Endothelial cell of umbilical vein (primary cell): Measurements from ENCODE around the gene GRID1. TPM values are rescaled to one million over a fixed set of nuclear protein-coding genes. Genes with fewer than 3 reads are reported as not detected.

Source experiments
- BruUV-seq: library from RNA; stranded (reverse); fragments of 400-500 nt; replicated peaks from 2 replicates; lab custom pipeline; 2021; lab: Mats Ljungman, UMichigan
- CTCF ChIA-PET: fragments of 300-600, 350-600 bp; sonication (Branson Sonifier 250); formaldehyde crosslinking; loops from one replicate; lab custom pipeline; 2021; ENCODE audit warnings: antibody characterized with exemption, inconsistent platforms; lab: Charles Lee
- POLR2A ChIA-PET: fragments of 300-600, 350-600 bp; sonication (Branson Sonifier 250); formaldehyde crosslinking; loops from one replicate; lab custom pipeline; 2021; ENCODE audit warnings: antibody characterized with exemption, inconsistent platforms; lab: Charles Lee
- DNase-seq: peaks from one replicate; pipeline ENCODE4 v3.0.0-alpha.2; 2011; ENCODE audit warnings: low read depth, low spot score
- FAIRE-seq: peaks from 2 replicates; lab custom pipeline; 2011; peaks lifted over from hg19 to GRCh38; lab: Jason Lieb, UNC
- H2AFZ ChIP-seq: 2 replicates; pipeline ENCODE4 v1.6.0; 2012; ENCODE audit warnings: low read depth, low read length, control low read depth, inconsistent platforms
- H3K27ac ChIP-seq: 2 replicates; pipeline ENCODE4 v1.5.1; 2011; ENCODE audit warnings: low read depth, mild to moderate bottlenecking, control low read depth, low read length, moderate library complexity; ENCODE audit not compliant: insufficient read depth
- H3K27me3 ChIP-seq, 2 experiments: 2 replicates each; pipeline versions ENCODE4 v1.6.0 to v1.6.1; 2011; ENCODE audit warnings: low read length in 2 of 2, mixed read lengths in 1 of 2; ENCODE audit not compliant: control insufficient read depth in 2 of 2, insufficient read depth in 2 of 2
- H3K36me3 ChIP-seq, 2 experiments: 2 replicates in 1 of 2; 3 replicates in 1 of 2; pipeline ENCODE4 v1.5.1; 2011; ENCODE audit warnings: low read length in 2 of 2, mild to moderate bottlenecking in 1 of 2, moderate library complexity in 1 of 2; ENCODE audit not compliant: control insufficient read depth in 2 of 2, insufficient read depth in 2 of 2; ENCODE audit errors: extremely low read depth in 1 of 2
- H3K4me1 ChIP-seq: 3 replicates; pipeline ENCODE4 v1.5.1; 2011; ENCODE audit warnings: mild to moderate bottlenecking, low read length; ENCODE audit not compliant: control insufficient read depth, insufficient read depth; ENCODE audit errors: extremely low read depth
- H3K4me2 ChIP-seq: 2 replicates; pipeline ENCODE4 v1.6.1; 2011; ENCODE audit warnings: low read length, control low read depth, mixed read lengths; ENCODE audit not compliant: insufficient read depth
- H3K4me3 ChIP-seq, 3 experiments: fragments of 200-600 bp in 1 of 3; sonication (generic), shearing (Covaris generic) in 1 of 3; replicated peaks in 1 of 3; 2 replicates each; pipeline ENCODE4 v1.5.1; 2011 to 2016; ENCODE audit warnings: control low read depth in 3 of 3, low read length in 3 of 3, mild to moderate bottlenecking in 2 of 3, inconsistent platforms in 1 of 3, low read depth in 1 of 3, moderate library complexity in 1 of 3; ENCODE audit not compliant: insufficient read depth in 1 of 3
- H3K79me2 ChIP-seq: 2 replicates; pipeline ENCODE4 v1.6.0; 2012; ENCODE audit warnings: low read length, inconsistent platforms; ENCODE audit not compliant: control insufficient read depth, insufficient read depth
- H3K9ac ChIP-seq: replicated peaks from 2 replicates; pipeline ENCODE3; 2011; ENCODE audit warnings: low read length, control low read depth; ENCODE audit not compliant: insufficient read depth; ENCODE audit errors: extremely low read depth
- H3K9me1 ChIP-seq: replicated peaks from 3 replicates; pipeline ENCODE4 v1.6.0; 2011; ENCODE audit warnings: mild to moderate bottlenecking, low read length; ENCODE audit not compliant: control insufficient read depth, insufficient read depth; ENCODE audit errors: extremely low read depth
- H3K9me3 ChIP-seq: replicated peaks from 2 replicates; pipeline ENCODE4 v1.5.1; 2012; ENCODE audit warnings: low read length, inconsistent platforms; ENCODE audit not compliant: control insufficient read depth, insufficient read depth
- H4K20me1 ChIP-seq: replicated peaks from 2 replicates; pipeline ENCODE3; 2011; ENCODE audit warnings: mild to moderate bottlenecking, low read length; ENCODE audit not compliant: control insufficient read depth, insufficient read depth; ENCODE audit errors: extremely low read depth
- EZH2 ChIP-seq: IDR thresholded peaks from 2 replicates; pipeline ENCODE4 v1.6.1; 2012; ENCODE audit warnings: borderline replicate concordance, low read depth, mild to moderate bottlenecking, moderate library complexity, low read length, inconsistent platforms; ENCODE audit not compliant: severe bottlenecking
- FOS ChIP-seq: IDR thresholded peaks from 2 replicates; pipeline ENCODE4 v1.6.1; 2011; ENCODE audit warnings: mild to moderate bottlenecking, low read length, moderate library complexity, borderline replicate concordance; ENCODE audit not compliant: insufficient read depth
- GATA2 ChIP-seq: IDR thresholded peaks from 2 replicates; pipeline ENCODE4 v1.7.0; 2011; ENCODE audit warnings: low read depth, mild to moderate bottlenecking, moderate library complexity, mixed read lengths, low read length; ENCODE audit not compliant: insufficient read length, insufficient read depth
- JUN ChIP-seq: IDR thresholded peaks from 2 replicates; pipeline ENCODE4 v1.6.1; 2011; ENCODE audit warnings: borderline replicate concordance, low read depth; ENCODE audit not compliant: insufficient read length, insufficient read depth
- MAX ChIP-seq: IDR thresholded peaks from 2 replicates; pipeline ENCODE4 v1.6.1; 2011; ENCODE audit not compliant: insufficient read depth, insufficient read length
- MYC ChIP-seq: IDR thresholded peaks from one replicate; pipeline ENCODE4 v1.6.1; 2011; ENCODE audit warnings: mild to moderate bottlenecking, low read depth, low read length
- POLR2A ChIP-seq: IDR thresholded peaks from 2 replicates; pipeline ENCODE4 v1.6.1; 2012; ENCODE audit warnings: low read depth, mild to moderate bottlenecking, control low read depth, low read length
- POLR2AphosphoS5 ChIP-seq: IDR thresholded peaks from 2 replicates; pipeline ENCODE4 v1.6.1; 2012; ENCODE audit warnings: low read depth, mild to moderate bottlenecking, control low read depth, low read length, moderate library complexity; ENCODE audit not compliant: insufficient read depth
- dilution Hi-C: fragments of 300-500 bp; cut with MboI; formaldehyde crosslinking; loops from one replicate; pipeline ENCODE4 v1.15.0; 2019; ENCODE audit warnings: low sequenced_read_pairs; ENCODE audit not compliant: extremely low pct_ligation_motif_present
- intact Hi-C: fragments of 100-400 bp; cut with micrococcal nuclease; formaldehyde crosslinking; loops from one replicate; pipeline ENCODE4 v1.10.0; 2022
- polyA plus RNA-seq, 4 experiments: library from polyadenylated mRNA; depleted of rRNA in 3 of 4; stranded (reverse) in 3 of 4; unstranded in 1 of 4; fragments of >200 nt; gene quantifications; 2 replicates each; pipeline versions ENCODE4 v1.2.1 to v1.2.3, GENCODE V29; 2011 to 2012; ENCODE audit warnings: missing spikeins in 1 of 4
- total RNA-seq: library from RNA; stranded (reverse); gene quantifications from 2 replicates; pipeline ENCODE4 v1.2.3, GENCODE V29; 2021
- TF ChIP-seq, protein P1 (sequence below), 2 donors: IDR thresholded peaks; 1 replicate in 1 of 2; 2 replicates in 1 of 2; pipeline ENCODE4 v1.5.1; 2011; ENCODE audit warnings: low read length in 2 of 2, mild to moderate bottlenecking in 2 of 2, moderate library complexity in 2 of 2, control low read depth in 1 of 2, inconsistent platforms in 1 of 2, low read depth in 1 of 2; ENCODE audit not compliant: insufficient read depth in 1 of 2; ENCODE audit errors: extremely low read depth in 1 of 2

GRID1 gene
- total and polyA plus RNA-seq, 2 donors (not counting 3 experiments of a cell fraction or from before 2014, with no cell fraction given) = not detected

DNA sequence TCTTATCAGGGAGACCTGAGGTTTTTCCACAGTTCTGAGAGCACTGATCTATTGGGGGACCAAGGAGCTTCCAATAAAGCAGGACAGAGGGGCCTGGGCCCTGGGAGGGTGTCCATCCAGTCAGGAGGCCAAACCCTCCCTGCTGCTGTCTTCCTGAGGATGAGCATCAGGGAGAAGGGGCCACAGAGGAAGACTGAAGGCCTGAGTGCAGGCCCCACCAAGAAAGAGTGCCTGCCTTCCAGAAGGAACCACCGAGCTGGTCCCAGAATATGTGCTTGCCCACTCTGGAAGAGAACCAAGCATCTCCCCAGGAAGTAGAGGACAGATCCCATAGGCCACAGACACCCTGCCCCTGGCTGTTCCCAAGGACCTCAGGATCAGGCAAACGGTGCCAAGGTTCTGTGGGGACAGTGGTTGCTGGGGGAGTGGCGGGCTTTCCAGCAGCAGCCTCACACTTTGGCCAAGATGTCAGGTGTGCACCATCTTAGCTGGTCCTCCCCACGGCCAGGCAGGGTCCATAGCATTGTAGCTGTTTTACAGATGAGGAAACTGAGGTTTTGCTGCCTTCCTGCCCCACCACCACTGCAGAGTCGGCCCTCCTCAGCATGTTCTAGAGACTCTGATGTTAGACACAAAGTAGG, 199.4 kb downstream of the GRID1 start:
- H2AFZ ChIP-seq = no peak overlapping the region
- intact Hi-C loops = no loop called here
- H3K9me1 ChIP-seq = no peaks in the 10 kb centered on the region
- no TSS peak for BruUV-seq
- no peaks in the 10 kb centered on the region for H3K9me3 ChIP-seq
- no peak for TF ChIP-seq EZH2
- TF ChIP-seq POLR2A = no peak
- no peak for TF ChIP-seq GATA2
- TF ChIP-seq MYC = no peak
- no peak for TF ChIP-seq JUN
- TF ChIP-seq MAX = no peak
- no peak for TF ChIP-seq FOS
- TF ChIP-seq, protein P1, sequence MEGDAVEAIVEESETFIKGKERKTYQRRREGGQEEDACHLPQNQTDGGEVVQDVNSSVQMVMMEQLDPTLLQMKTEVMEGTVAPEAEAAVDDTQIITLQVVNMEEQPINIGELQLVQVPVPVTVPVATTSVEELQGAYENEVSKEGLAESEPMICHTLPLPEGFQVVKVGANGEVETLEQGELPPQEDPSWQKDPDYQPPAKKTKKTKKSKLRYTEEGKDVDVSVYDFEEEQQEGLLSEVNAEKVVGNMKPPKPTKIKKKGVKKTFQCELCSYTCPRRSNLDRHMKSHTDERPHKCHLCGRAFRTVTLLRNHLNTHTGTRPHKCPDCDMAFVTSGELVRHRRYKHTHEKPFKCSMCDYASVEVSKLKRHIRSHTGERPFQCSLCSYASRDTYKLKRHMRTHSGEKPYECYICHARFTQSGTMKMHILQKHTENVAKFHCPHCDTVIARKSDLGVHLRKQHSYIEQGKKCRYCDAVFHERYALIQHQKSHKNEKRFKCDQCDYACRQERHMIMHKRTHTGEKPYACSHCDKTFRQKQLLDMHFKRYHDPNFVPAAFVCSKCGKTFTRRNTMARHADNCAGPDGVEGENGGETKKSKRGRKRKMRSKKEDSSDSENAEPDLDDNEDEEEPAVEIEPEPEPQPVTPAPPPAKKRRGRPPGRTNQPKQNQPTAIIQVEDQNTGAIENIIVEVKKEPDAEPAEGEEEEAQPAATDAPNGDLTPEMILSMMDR (IDR thresholded peaks at IDR 0.05; ENCODE audit: extremely low read depth in 1 of 2, insufficient read depth in 1 of 2, low read depth in 1 of 2, low read length in 2 of 2) = no peak
- TF ChIP-seq POLR2AphosphoS5 = no peak
- no peaks in the 10 kb centered on the region for H3K27me3 ChIP-seq
- DNase-seq = no peak
- no peak overlapping the region for H3K9ac ChIP-seq
- ChIA-PET CTCF (interaction anchor here (0.5 kb wide), 1 partner anchor 532 kb away, joined by 3 read pairs; no protein-coding TSS in a partner anchor), POLR2A (no interaction called here)
- H3K36me3 ChIP-seq = no peaks in the 10 kb centered on the region
- H3K4me2 ChIP-seq = no peak overlapping the region
- H3K4me3 ChIP-seq = no peak overlapping the region
- no peak for FAIRE-seq
- no peak overlapping the region for H3K27ac ChIP-seq
- no peaks in the 10 kb centered on the region for H3K79me2 ChIP-seq
- H4K20me1 ChIP-seq = no peaks in the 10 kb centered on the region
- H3K4me1 ChIP-seq = no peaks in the 10 kb centered on the region
- dilution Hi-C loops = no loop called here
